ENCODE measurements around the gene CA14. TPM values are rescaled to one million over a fixed set of nuclear protein-coding genes. Genes with fewer than 3 reads are reported as not detected.
"Not testable (repeated sequence)": the region's sequence is repeated elsewhere in the genome, so short reads cannot be mapped to it uniquely, and the experiment has no call there.

CA14 gene
- total RNA-seq, 1 experiment from 2014 or later, result 42.0 TPM

GRCh38 chr1:150214099-150214756 lies 43.3 kb upstream of the CA14 start:
- H3K9me3 ChIP-seq (ENCODE audit: control insufficient read depth, low read depth, low read length); H3K4me1 ChIP-seq (ENCODE audit: insufficient read depth, low read length); H4K91ac ChIP-seq (ENCODE audit: insufficient read length, low read depth, low read length); H2BK15ac ChIP-seq (ENCODE audit: low read depth, low read length); H3K9me3 Mint-ChIP-seq; H2BK120ac ChIP-seq (ENCODE audit: low read depth, low read length, poor library complexity, severe bottlenecking); H3K56ac ChIP-seq (ENCODE audit: insufficient read length, low read depth, low read length); H3K79me1 ChIP-seq (ENCODE audit: insufficient read depth, low read depth, low read length, poor library complexity, severe bottlenecking); H2BK12ac ChIP-seq (ENCODE audit: insufficient read length, low read depth, low read length); H2AK5ac ChIP-seq (ENCODE audit: insufficient read length, low read length); H3K27me3 Mint-ChIP-seq (ENCODE audit: low read depth); H4K8ac ChIP-seq (replicated peaks; ENCODE audit: insufficient read length, low read depth, low read length); H4K5ac ChIP-seq (ENCODE audit: insufficient read length, low read depth, low read length); H3K23me2 ChIP-seq (ENCODE audit: insufficient read length, low read depth, low read length, poor library complexity, severe bottlenecking); H3K4ac ChIP-seq (ENCODE audit: low read depth, low read length); H3T11ph ChIP-seq (ENCODE audit: low read length); H2BK5ac ChIP-seq (ENCODE audit: insufficient read length, low read length); H2BK20ac ChIP-seq (ENCODE audit: low read depth, low read length, poor library complexity, severe bottlenecking); DNase-seq; H3K27me3 ChIP-seq (ENCODE audit: insufficient read depth, low read length); H3K14ac ChIP-seq (ENCODE audit: insufficient read depth, low read length); H4K20me1 ChIP-seq (ENCODE audit: control insufficient read depth, insufficient read depth, insufficient read length); H3K36me3 Mint-ChIP-seq (ENCODE audit: insufficient read depth in 1 of 3, low read depth in 3 of 3); H3K18ac ChIP-seq (ENCODE audit: insufficient read length, low read depth, low read length); H3K79me2 ChIP-seq (ENCODE audit: insufficient read depth, low read length); H3K23ac ChIP-seq (ENCODE audit: insufficient read length, low read depth, low read length): not testable (repeated sequence)
- Mint-ChIP-seq H3K4me1 (peaks cover 9 to 10% of the 10 kb centered on the region in 2 experiments; a peak in 3 of 4 replicates), H3K27ac (peak overlapping the region in 2 of 3 experiments; percentile 97 to 98; a peak in 4 of 7 replicates), H3K4me3 (peak overlapping the region; percentile 78 to 82)
- WGBS (ENCODE audit: extremely low coverage, insufficient read length, low lambda C conversion rate), result no CpG with 5 or more reads among the region's 18 CpGs
- peak overlapping the region; percentile 48 for H3K9ac ChIP-seq (ENCODE audit: extremely low read depth, insufficient read length, low read length)
- H2AFZ ChIP-seq (ENCODE audit: low read length), result peak overlapping the region; percentile 26
- peak overlapping the region; percentile 56 for H3K27ac ChIP-seq (ENCODE audit: insufficient read length, low read depth, low read length)
- peak overlapping the region; percentile 70 for H3K4me2 ChIP-seq (ENCODE audit: insufficient read depth, insufficient read length, low read length)

- not testable (repeated sequence) for H2BK120ac ChIP-seq (ENCODE audit: low read depth, low read length, poor library complexity, severe bottlenecking); H3K14ac ChIP-seq (ENCODE audit: insufficient read depth, low read length); H3K4ac ChIP-seq (ENCODE audit: low read depth, low read length); H3K27ac Mint-ChIP-seq; H3K23me2 ChIP-seq (ENCODE audit: insufficient read length, low read depth, low read length, poor library complexity, severe bottlenecking); H4K20me1 ChIP-seq (ENCODE audit: control insufficient read depth, insufficient read depth, insufficient read length); H3K18ac ChIP-seq (ENCODE audit: insufficient read length, low read depth, low read length); H3K79me2 ChIP-seq (ENCODE audit: insufficient read depth, low read length); H3K4me1 ChIP-seq (ENCODE audit: insufficient read depth, low read length); H2BK15ac ChIP-seq (ENCODE audit: low read depth, low read length); H2BK12ac ChIP-seq (ENCODE audit: insufficient read length, low read depth, low read length); H3K9me3 ChIP-seq (ENCODE audit: control insufficient read depth, low read depth, low read length); H3T11ph ChIP-seq (ENCODE audit: low read length); H3K79me1 ChIP-seq (ENCODE audit: insufficient read depth, low read depth, low read length, poor library complexity, severe bottlenecking); H3K27me3 ChIP-seq (ENCODE audit: insufficient read depth, low read length); H4K8ac ChIP-seq (replicated peaks; ENCODE audit: insufficient read length, low read depth, low read length); H3K27ac ChIP-seq (ENCODE audit: insufficient read length, low read depth, low read length); H2AK5ac ChIP-seq (ENCODE audit: insufficient read length, low read length); H4K91ac ChIP-seq (ENCODE audit: insufficient read length, low read depth, low read length); H3K4me3 Mint-ChIP-seq; DNase-seq; H3K27me3 Mint-ChIP-seq (ENCODE audit: low read depth); H3K23ac ChIP-seq (ENCODE audit: insufficient read length, low read depth, low read length); H3K9ac ChIP-seq (ENCODE audit: extremely low read depth, insufficient read length, low read length); H2BK5ac ChIP-seq (ENCODE audit: insufficient read length, low read length); H2BK20ac ChIP-seq (ENCODE audit: low read depth, low read length, poor library complexity, severe bottlenecking); H2AFZ ChIP-seq (ENCODE audit: low read length); H3K9me3 Mint-ChIP-seq; H3K56ac ChIP-seq (ENCODE audit: insufficient read length, low read depth, low read length); H4K5ac ChIP-seq (ENCODE audit: insufficient read length, low read depth, low read length); H3K4me2 ChIP-seq (ENCODE audit: insufficient read depth, insufficient read length, low read length)
- Mint-ChIP-seq H3K4me1 (peaks cover 9 to 10% of the 10 kb centered on the region in 2 experiments; a peak in 3 of 4 replicates), H3K36me3 (ENCODE audit: insufficient read depth in 1 of 3, low read depth in 3 of 3) (peaks cover 0 to 22% (median 8%) of the 10 kb centered on the region in 3 experiments; a peak in 5 of 7 replicates)
- WGBS (ENCODE audit: extremely low coverage, insufficient read length, low lambda C conversion rate), result no CpG with 5 or more reads among the region's 6 CpGs
These were observed 41.7 kb upstream of the CA14 start for GRCh38 chr1:150215855-150216254.

All from H9 (cell line).